Panc1 (cell line): ENCODE results near the gene LRPPRC. TPM values are rescaled to one million over a fixed set of nuclear protein-coding genes. Genes with fewer than 3 reads are reported as not detected.

ENCODE experiments used
- ATAC-seq: fragments of 200-7000 bp; cut with Tn5 transposase; 2 replicates; pipeline ENCODE4 v1.9.1; 2020; ENCODE audit warnings: mild to moderate bottlenecking, moderate library complexity
- BruUV-seq: library from RNA; stranded (reverse); fragments of 400-500 nt; replicated peaks from 2 replicates; lab custom pipeline; 2021; lab: Mats Ljungman, UMichigan
- CTCF ChIA-PET: fragments of 300-600 bp; sonication (Branson Sonifier 250); formaldehyde crosslinking; loops from one replicate; lab custom pipeline; 2022; ENCODE audit warnings: antibody characterized with exemption; lab: Charles Lee
- POLR2A ChIA-PET: fragments of 300-600 bp; sonication (Branson Sonifier 250); formaldehyde crosslinking; loops from one replicate; lab custom pipeline; 2022; ENCODE audit warnings: antibody characterized with exemption; lab: Charles Lee
- DNase-seq: peaks from one replicate; pipeline ENCODE4 v3.0.0-alpha.2; 2010; ENCODE audit warnings: low read depth, low spot score
- H3K27ac ChIP-seq: 2 replicates; pipeline ENCODE4 v1.5.1; 2011; ENCODE audit warnings: mild to moderate bottlenecking, low read length, inconsistent platforms
- H3K27me3 ChIP-seq: fragments of 200-500 bp; sonication (Bioruptor generic); 2 replicates; pipeline ENCODE4 v1.6.0; 2014; ENCODE audit warnings: low read length, inconsistent platforms; ENCODE audit not compliant: control insufficient read depth, insufficient read depth
- H3K36me3 ChIP-seq: fragments of 200-500 bp; sonication (Bioruptor generic); 2 replicates; pipeline ENCODE4 v1.5.1; 2014; ENCODE audit warnings: inconsistent platforms, mild to moderate bottlenecking, low read length, moderate library complexity; ENCODE audit not compliant: control insufficient read depth, insufficient read depth
- H3K4me1 ChIP-seq: 2 replicates; pipeline ENCODE4 v1.5.1; 2011; ENCODE audit warnings: inconsistent platforms, mild to moderate bottlenecking, low read length, moderate library complexity; ENCODE audit not compliant: control insufficient read depth, insufficient read depth
- H3K4me3 ChIP-seq, 2 experiments: 2 replicates each; pipeline ENCODE4 v1.5.1; 2011 to 2012; ENCODE audit warnings: low read depth in 2 of 2, low read length in 2 of 2, mild to moderate bottlenecking in 2 of 2, inconsistent platforms in 1 of 2, moderate library complexity in 1 of 2
- H3K9me3 ChIP-seq: fragments of 200-500 bp; sonication (Bioruptor generic); 2 replicates; pipeline ENCODE4 v1.5.1; 2014; ENCODE audit warnings: low read depth, mild to moderate bottlenecking, inconsistent platforms, low read length, moderate library complexity; ENCODE audit not compliant: control insufficient read depth, insufficient read depth
- POLR2AphosphoS5 ChIP-seq: IDR thresholded peaks from 2 replicates; pipeline ENCODE4 v1.6.1; 2012; ENCODE audit warnings: mild to moderate bottlenecking, low read depth, low read length, moderate library complexity
- SIN3A ChIP-seq: IDR thresholded peaks from 2 replicates; pipeline ENCODE4 v1.6.1; 2012; ENCODE audit warnings: low read depth, mild to moderate bottlenecking, low read length, moderate library complexity, borderline replicate concordance; ENCODE audit not compliant: insufficient read depth
- TCF7L2 ChIP-seq: IDR thresholded peaks from 2 replicates; pipeline ENCODE4 v1.6.1; 2011; ENCODE audit warnings: mild to moderate bottlenecking, low read depth, low read length, inconsistent platforms
- in situ Hi-C: cut with HindIII; loops from 2 replicates; pipeline ENCODE4 v1.10.0; 2016; ENCODE audit warnings: low sequenced_read_pairs, low pct_unique_long_range_greater_than_20kb
- intact Hi-C: fragments of 100-400 bp; cut with micrococcal nuclease; formaldehyde crosslinking; loops from one replicate; pipeline ENCODE4 v1.10.0; 2022; ENCODE audit not compliant: unreplicated experiment
- total RNA-seq: library from RNA; stranded (reverse); gene quantifications from one replicate; pipeline ENCODE4 v1.2.1, GENCODE V29; 2021; ENCODE audit not compliant: unreplicated experiment
- TF ChIP-seq, protein P1 (sequence below), 2 experiments: IDR thresholded peaks; 2 replicates each; pipeline ENCODE4 v1.6.1; 2011 to 2012; ENCODE audit warnings: low read depth in 2 of 2, control low read depth in 1 of 2, low read length in 1 of 2, mild to moderate bottlenecking in 1 of 2, moderate library complexity in 1 of 2; ENCODE audit not compliant: insufficient read depth in 1 of 2
- TF ChIP-seq, protein P2 (sequence below): fragments of 450-650 bp; IDR thresholded peaks from 2 replicates; pipeline ENCODE4 v1.5.1; 2017; ENCODE audit warnings: mild to moderate bottlenecking

Gene LRPPRC
- total RNA-seq, 1 experiment from 2014 or later = 207 TPM

DNA sequence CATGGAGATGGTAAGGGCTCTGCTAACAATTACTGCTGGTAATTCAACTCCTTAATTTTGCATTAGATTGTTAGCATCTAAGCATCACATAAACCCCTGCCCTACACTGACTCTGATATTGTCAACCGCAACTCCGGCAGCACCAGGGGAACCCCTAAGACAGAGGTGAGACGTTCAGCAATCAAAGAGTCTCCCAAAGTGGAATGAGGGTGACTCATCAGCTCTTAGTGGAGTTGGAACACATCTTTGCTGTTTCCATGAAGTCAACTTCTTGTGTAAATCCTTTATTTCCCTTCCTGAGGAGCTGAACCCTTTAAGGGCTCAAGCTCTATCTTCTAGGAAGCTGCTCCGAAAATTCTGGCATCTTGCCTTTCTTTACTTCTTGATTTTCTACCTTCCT, 104.9 kb downstream of the LRPPRC start:
- H3K27ac ChIP-seq = no peak overlapping the region
- no peaks in the 10 kb centered on the region for H3K27me3 ChIP-seq
- TF ChIP-seq, protein P1, sequence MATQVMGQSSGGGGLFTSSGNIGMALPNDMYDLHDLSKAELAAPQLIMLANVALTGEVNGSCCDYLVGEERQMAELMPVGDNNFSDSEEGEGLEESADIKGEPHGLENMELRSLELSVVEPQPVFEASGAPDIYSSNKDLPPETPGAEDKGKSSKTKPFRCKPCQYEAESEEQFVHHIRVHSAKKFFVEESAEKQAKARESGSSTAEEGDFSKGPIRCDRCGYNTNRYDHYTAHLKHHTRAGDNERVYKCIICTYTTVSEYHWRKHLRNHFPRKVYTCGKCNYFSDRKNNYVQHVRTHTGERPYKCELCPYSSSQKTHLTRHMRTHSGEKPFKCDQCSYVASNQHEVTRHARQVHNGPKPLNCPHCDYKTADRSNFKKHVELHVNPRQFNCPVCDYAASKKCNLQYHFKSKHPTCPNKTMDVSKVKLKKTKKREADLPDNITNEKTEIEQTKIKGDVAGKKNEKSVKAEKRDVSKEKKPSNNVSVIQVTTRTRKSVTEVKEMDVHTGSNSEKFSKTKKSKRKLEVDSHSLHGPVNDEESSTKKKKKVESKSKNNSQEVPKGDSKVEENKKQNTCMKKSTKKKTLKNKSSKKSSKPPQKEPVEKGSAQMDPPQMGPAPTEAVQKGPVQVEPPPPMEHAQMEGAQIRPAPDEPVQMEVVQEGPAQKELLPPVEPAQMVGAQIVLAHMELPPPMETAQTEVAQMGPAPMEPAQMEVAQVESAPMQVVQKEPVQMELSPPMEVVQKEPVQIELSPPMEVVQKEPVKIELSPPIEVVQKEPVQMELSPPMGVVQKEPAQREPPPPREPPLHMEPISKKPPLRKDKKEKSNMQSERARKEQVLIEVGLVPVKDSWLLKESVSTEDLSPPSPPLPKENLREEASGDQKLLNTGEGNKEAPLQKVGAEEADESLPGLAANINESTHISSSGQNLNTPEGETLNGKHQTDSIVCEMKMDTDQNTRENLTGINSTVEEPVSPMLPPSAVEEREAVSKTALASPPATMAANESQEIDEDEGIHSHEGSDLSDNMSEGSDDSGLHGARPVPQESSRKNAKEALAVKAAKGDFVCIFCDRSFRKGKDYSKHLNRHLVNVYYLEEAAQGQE (IDR thresholded peaks at IDR 0.05; ENCODE audit: insufficient read depth in 1 of 2, low read depth in 2 of 2, low read length in 1 of 2) = no peak
- TF ChIP-seq SIN3A (no peak), TCF7L2 (no peak), POLR2AphosphoS5 (no peak)
- TF ChIP-seq, protein P2, sequence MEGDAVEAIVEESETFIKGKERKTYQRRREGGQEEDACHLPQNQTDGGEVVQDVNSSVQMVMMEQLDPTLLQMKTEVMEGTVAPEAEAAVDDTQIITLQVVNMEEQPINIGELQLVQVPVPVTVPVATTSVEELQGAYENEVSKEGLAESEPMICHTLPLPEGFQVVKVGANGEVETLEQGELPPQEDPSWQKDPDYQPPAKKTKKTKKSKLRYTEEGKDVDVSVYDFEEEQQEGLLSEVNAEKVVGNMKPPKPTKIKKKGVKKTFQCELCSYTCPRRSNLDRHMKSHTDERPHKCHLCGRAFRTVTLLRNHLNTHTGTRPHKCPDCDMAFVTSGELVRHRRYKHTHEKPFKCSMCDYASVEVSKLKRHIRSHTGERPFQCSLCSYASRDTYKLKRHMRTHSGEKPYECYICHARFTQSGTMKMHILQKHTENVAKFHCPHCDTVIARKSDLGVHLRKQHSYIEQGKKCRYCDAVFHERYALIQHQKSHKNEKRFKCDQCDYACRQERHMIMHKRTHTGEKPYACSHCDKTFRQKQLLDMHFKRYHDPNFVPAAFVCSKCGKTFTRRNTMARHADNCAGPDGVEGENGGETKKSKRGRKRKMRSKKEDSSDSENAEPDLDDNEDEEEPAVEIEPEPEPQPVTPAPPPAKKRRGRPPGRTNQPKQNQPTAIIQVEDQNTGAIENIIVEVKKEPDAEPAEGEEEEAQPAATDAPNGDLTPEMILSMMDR = no peak
- ChIA-PET POLR2A (no interaction called here), CTCF (no interaction called here)
- DNase-seq (no peak), ATAC-seq (no peak)
- no peaks in the 10 kb centered on the region for H3K4me1 ChIP-seq
- no TSS peak for BruUV-seq
- in situ Hi-C loops (no loop called here), intact Hi-C loops (no loop called here)
- no peaks in the 10 kb centered on the region for H3K9me3 ChIP-seq
- peaks cover 61% of the 10 kb centered on the region for H3K36me3 ChIP-seq
- no peak overlapping the region for H3K4me3 ChIP-seq

DNA sequence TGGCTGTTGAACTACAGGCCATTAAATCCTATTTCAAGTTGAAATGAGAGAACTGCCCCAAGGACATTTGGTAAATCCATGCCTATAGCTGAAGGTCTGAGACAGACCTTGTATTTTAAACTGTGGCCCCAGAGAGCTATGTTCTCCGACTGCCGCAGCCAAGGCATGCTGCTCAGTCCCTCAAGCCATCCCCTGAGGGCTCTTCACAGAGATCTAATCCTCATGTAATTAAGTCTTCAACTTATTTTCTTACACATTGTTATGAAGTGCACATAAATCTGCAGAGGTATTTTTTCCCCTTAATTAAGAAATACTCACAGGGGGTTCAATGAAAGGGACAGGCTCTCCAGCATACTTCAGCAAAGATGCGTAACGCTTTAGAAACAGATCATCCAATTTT, 106.4 kb downstream of the LRPPRC start:
- ChIA-PET POLR2A (no interaction called here), CTCF (no interaction called here)
- H3K36me3 ChIP-seq = peaks cover 47% of the 10 kb centered on the region
- in situ Hi-C loops (no loop called here), intact Hi-C loops (no loop called here)
- no peak overlapping the region for H3K4me3 ChIP-seq
- H3K27ac ChIP-seq = no peak overlapping the region
- DNase-seq (no peak), ATAC-seq (no peak)
- no TSS peak for BruUV-seq
- no peaks in the 10 kb centered on the region for H3K27me3 ChIP-seq
- no peaks in the 10 kb centered on the region for H3K9me3 ChIP-seq
- no peak for TF ChIP-seq SIN3A
- TF ChIP-seq TCF7L2 = no peak
- no peak for TF ChIP-seq POLR2AphosphoS5
- TF ChIP-seq, protein P1 (IDR thresholded peaks at IDR 0.05; ENCODE audit: insufficient read depth in 1 of 2, low read depth in 2 of 2, low read length in 1 of 2) = no peak
- TF ChIP-seq, protein P2 = no peak
- no peaks in the 10 kb centered on the region for H3K4me1 ChIP-seq
